Measurements from ENCODE around the gene SLC10A6. TPM values are rescaled to one million over a fixed set of nuclear protein-coding genes. Genes with fewer than 3 reads are reported as not detected.

Gene SLC10A6
- polyA plus RNA-seq (2012; ENCODE audit: insufficient read depth, insufficient read length, low read depth), result not detected

- H3K27me3 ChIP-seq, result no peaks in the 10 kb centered on the region
- DNase-seq, result no peak
- H3K9me3 ChIP-seq, result no peaks in the 10 kb centered on the region
- H3K36me3 ChIP-seq, result no peaks in the 10 kb centered on the region
- TF ChIP-seq CTCF (IDR thresholded peaks at IDR 0.05; ENCODE audit: low read depth, low read length), result no peak
- H3K4me3 ChIP-seq (ENCODE audit: low read depth, low read length), result no peak within 1 kb of the TSS
- H3K4me1 ChIP-seq, result no peaks in the 10 kb centered on the region
Measured at GRCh38 chr4:86848732-86849619, at the start of gene SLC10A6. TSS of gene SLC10A6 (minus strand) at chr4:86849384. CDS start at chr4:86849115, 269 bp downstream.

GRCh38 chr4:86898562-86898961 lies 49.4 kb upstream of the SLC10A6 start:
- Histone ChIP-seq H3K9me3 (no peaks in the 10 kb centered on the region), H3K27me3 (no peaks in the 10 kb centered on the region), H3K4me3 (ENCODE audit: low read depth, low read length) (no peak overlapping the region), H3K36me3 (no peaks in the 10 kb centered on the region), H3K4me1 (peaks cover 9% of the 10 kb centered on the region)
- peak; percentile 60 for TF ChIP-seq CTCF (IDR thresholded peaks at IDR 0.05; ENCODE audit: low read depth, low read length)
- DNase-seq, result peak; percentile 33

GRCh38 chr4:86896596-86896995 lies 47.4 kb upstream of the SLC10A6 start:
- TF ChIP-seq CTCF (IDR thresholded peaks at IDR 0.05; ENCODE audit: low read depth, low read length), result no peak
- Histone ChIP-seq H3K27me3 (no peaks in the 10 kb centered on the region), H3K36me3 (no peaks in the 10 kb centered on the region), H3K4me1 (peaks cover 9% of the 10 kb centered on the region), H3K4me3 (ENCODE audit: low read depth, low read length) (no peak overlapping the region), H3K9me3 (no peaks in the 10 kb centered on the region)
- DNase-seq, result peak; percentile 25

- peak; percentile 31 for DNase-seq
- TF ChIP-seq CTCF (IDR thresholded peaks at IDR 0.05; ENCODE audit: low read depth, low read length), result peak; percentile 75
- no peaks in the 10 kb centered on the region for H3K9me3 ChIP-seq
- H3K36me3 ChIP-seq, result no peaks in the 10 kb centered on the region
- no peaks in the 10 kb centered on the region for H3K27me3 ChIP-seq
- no peak overlapping the region for H3K4me3 ChIP-seq (ENCODE audit: low read depth, low read length)
- peaks cover 9% of the 10 kb centered on the region for H3K4me1 ChIP-seq
Measured at GRCh38 chr4:86895692-86896488, 46.7 kb upstream of the SLC10A6 start.

- Histone ChIP-seq H3K4me1 (peaks cover 9% of the 10 kb centered on the region), H3K27me3 (no peaks in the 10 kb centered on the region), H3K36me3 (no peaks in the 10 kb centered on the region), H3K9me3 (no peaks in the 10 kb centered on the region), H3K4me3 (ENCODE audit: low read depth, low read length) (no peak overlapping the region)
- DNase-seq, result no peak
- TF ChIP-seq CTCF (IDR thresholded peaks at IDR 0.05; ENCODE audit: low read depth, low read length), result no peak
Measured at GRCh38 chr4:86894455-86894854, 45.3 kb upstream of the SLC10A6 start.
